NCI-H1092 treated with DMSO at 0.1 percent for 48 hours (cell line): ENCODE measurements around the gene ATP5F1D.
"Not testable (repeated sequence)": the region's sequence is repeated elsewhere in the genome, so short reads cannot be mapped to it uniquely, and the experiment has no call there.

Experiments
- DNase-seq: peaks from one replicate; lab custom pipeline; 2025; lab: John Stamatoyannopoulos, UW

The ATP5F1D gene

DNA sequence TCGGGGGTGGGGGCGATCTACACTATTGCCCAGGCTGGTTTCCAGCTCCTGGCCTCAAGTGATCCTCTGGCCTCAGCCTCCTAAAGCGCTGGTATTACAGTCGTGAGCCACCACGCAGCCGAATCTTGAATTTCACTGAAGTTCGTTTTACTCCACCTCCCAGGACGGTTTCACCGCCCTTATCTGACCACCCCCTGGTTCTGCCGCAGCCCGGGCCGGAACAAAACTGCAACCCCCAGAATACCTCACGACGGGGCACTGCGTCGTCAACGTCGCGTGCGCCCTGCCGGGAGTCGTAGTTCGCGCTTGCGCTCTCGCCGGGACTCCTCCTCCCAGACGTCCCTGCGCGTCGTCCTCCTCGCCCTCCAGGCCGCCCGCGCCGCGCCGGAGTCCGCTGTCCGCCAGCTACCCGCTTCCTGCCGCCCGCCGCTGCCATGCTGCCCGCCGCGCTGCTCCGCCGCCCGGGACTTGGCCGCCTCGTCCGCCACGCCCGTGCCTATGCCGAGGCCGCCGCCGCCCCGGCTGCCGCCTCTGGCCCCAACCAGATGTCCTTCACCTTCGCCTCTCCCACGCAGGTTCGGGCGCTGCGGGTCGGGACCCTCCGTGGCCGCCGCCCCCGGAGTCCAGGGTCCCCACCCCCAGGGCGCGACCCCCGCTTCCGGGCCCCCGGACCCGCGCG, at the start of gene ATP5F1D:
ATP5F1D (plus strand) TSS at position 335 of the 679 bp plus-strand sequence; CDS start at position 435, 100 bp downstream.
- DNase-seq, result peak; percentile 89

DNA sequence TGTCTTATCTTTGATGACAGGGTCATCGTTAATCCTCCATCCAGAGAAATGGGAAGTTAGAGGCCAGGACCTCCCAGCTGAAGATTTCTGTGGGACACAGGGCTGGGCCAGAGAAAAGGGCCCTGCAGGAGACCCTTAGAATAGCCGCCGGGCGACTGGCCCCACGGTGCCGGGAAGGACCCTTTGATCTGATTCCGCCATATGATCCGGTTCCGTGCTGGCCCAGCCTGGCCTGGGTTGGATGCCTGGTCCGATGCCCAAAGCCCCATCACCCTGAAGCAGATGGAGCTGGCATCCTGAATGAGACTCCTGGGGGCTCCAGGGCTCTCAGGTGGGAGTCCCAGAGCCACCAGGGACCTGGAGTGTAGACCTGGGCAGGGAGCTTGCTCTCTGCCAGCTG, 42.0 kb upstream of the ATP5F1D start:
- DNase-seq, result no peak

DNA sequence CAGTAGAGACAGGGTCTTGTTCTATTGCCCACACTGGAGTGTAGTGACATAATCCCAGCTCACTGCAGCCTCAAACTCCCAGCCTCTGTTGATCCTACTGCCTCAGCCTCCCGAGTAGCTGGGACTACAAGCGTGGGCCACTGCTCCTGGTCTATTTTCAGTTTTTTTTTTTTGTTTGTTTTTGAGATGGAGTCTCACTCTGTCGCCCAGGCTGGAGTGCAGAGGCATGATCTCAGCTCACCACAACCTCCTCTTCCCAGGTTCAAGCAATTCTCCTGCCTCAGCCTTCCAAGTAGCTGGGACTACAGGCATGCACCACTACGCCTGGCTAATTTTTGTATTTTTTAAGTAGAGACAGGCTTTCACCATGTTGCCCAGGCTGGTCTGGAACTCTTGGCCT, 40.9 kb upstream of the ATP5F1D start:
- DNase-seq, result not testable (repeated sequence)

DNA sequence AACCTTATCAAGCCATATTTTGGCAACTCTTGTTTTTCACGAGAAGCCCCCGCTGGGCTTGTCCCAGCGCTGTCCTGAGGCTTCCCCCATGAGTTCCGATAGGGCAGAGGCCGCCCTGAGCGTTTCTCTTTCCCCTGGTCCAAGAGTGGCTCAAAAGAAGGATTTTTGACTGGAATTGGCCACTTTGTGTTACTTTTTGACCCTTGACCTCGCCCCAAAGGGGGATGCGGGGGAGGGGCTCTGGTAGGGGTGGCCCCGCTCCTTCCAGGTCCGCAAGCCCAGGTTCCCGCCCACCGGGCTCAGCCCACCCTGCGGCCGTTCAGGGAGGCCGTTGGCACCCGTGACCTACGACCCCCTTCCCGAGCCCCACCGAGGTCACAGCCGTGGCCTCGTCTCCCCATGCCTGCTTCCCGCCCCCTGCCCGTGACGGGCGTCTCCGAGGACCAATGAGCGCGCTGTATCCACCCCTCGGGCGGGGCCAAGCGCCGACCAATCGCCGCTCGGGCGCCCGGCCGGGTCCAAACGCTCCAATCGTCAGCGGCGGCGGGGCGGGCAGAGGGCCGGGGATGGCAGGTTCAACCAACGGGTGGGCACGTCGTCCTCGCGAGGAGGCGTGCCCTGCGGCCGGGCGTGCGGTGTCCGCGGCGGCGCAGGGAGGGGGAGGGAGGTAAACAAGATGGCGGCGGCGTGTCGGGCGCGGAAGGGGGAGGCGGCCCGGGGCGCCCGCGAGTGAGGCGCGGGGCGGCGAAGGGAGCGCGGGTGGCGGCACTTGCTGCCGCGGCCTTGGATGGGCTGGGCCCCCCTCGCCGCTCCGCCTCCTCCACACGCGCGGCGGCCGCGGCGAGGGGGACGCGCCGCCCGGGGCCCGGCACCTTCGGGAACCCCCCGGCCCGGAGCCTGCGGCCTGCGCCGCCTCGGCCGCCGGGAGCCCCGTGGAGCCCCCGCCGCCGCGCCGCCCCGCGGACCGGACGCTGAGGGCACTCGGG, 36.1 kb upstream of the ATP5F1D start, which contains the start of gene STK11:
STK11 (plus strand) TSS at position 665 of the 986 bp plus-strand sequence. CDS start 1,136 bp downstream, outside the sequence.
- peak; percentile 97 for DNase-seq

DNA sequence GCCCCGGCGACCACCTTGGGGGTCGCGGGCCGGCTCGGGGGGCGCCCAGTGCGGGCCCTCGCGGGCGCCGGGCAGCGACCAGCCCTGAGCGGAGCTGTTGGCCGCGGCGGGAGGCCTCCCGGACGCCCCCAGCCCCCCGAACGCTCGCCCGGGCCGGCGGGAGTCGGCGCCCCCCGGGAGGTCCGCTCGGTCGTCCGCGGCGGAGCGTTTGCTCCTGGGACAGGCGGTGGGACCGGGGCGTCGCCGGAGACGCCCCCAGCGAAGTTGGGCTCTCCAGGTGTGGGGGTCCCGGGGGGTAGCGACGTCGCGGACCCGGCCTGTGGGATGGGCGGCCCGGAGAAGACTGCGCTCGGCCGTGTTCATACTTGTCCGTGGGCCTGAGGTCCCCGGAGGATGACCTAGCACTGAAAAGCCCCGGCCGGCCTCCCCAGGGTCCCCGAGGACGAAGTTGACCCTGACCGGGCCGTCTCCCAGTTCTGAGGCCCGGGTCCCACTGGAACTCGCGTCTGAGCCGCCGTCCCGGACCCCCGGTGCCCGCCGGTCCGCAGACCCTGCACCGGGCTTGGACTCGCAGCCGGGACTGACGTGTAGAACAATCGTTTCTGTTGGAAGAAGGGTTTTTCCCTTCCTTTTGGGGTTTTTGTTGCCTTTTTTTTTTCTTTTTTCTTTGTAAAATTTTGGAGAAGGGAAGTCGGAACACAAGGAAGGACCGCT, 35.2 kb upstream of the ATP5F1D start:
- DNase-seq, result no peak

DNA sequence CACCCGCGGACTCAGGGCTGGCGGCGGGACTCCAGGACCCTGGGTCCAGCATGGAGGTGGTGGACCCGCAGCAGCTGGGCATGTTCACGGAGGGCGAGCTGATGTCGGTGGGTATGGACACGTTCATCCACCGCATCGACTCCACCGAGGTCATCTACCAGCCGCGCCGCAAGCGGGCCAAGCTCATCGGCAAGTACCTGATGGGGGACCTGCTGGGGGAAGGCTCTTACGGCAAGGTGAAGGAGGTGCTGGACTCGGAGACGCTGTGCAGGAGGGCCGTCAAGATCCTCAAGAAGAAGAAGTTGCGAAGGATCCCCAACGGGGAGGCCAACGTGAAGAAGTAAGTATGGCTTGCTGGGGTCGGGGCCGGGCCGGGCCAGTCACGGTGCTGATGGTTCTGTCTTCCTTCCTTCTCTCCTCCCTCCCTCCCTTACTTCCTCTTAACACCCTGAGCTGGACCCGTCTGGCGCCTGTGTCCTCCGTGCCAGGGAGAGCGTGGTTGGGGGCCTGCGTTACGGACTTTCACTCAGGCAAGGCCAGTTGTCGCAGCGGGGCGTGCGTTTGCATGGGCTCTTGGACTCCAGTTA, 34.6 kb upstream of the ATP5F1D start:
- no peak for DNase-seq

GRCh38 chr19:1208830-1209229, 32.7 kb upstream of the ATP5F1D start:
- not testable (repeated sequence) for DNase-seq

GRCh38 chr19:1210227-1210538, 31.4 kb upstream of the ATP5F1D start:
- DNase-seq, result no peak

DNA sequence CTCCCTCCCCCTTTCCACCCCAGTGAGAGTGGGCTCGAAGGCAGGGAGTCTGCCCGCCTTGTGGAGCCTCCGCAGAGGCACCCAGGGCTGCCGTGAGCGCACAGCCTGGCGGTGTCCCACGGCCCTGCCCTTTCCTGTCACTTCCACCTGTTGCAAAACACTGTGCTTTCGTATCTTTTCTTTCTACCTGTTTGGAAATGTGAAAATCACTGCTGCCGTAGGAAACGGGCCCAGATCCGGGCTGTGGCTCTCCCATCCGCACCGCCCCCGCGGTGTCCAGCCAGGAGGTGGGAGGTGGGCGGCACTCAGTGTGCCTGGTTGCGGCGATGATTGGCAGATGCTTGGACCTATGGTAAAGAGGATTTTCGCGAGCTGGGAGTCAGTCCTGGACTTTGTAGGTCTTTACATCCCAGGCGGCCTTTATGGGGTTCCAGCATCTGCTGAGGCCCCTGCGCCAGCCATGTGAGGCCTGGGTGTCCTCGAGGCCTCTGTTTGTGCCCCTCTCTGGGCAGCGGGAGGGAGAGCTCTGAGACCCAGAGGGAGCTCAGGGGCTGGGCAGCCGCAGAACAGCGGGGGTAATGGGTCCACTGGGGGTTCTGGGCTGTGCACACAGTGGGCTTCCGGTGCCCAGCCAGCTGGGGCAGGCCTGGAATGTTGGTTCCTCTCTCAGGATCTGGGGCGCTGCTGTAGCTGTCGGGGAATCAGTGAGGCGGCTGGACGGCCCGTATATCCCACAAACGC, 29.9 kb upstream of the ATP5F1D start:
- no peak for DNase-seq

- no peak for DNase-seq
These were observed 27.9 kb upstream of the ATP5F1D start for GRCh38 chr19:1213391-1214286.

- DNase-seq, result no peak
These were observed 27.2 kb upstream of the ATP5F1D start for GRCh38 chr19:1214299-1214861.

GRCh38 chr19:1214862-1215731, 26.5 kb upstream of the ATP5F1D start:
- DNase-seq, result no peak

- DNase-seq, result no peak
These were observed 24.8 kb upstream of the ATP5F1D start for GRCh38 chr19:1216756-1217155.

- no peak for DNase-seq
These were observed 24.2 kb upstream of the ATP5F1D start for GRCh38 chr19:1217366-1217765.

GRCh38 chr19:1218751-1219567, 22.6 kb upstream of the ATP5F1D start:
- no peak for DNase-seq

DNA sequence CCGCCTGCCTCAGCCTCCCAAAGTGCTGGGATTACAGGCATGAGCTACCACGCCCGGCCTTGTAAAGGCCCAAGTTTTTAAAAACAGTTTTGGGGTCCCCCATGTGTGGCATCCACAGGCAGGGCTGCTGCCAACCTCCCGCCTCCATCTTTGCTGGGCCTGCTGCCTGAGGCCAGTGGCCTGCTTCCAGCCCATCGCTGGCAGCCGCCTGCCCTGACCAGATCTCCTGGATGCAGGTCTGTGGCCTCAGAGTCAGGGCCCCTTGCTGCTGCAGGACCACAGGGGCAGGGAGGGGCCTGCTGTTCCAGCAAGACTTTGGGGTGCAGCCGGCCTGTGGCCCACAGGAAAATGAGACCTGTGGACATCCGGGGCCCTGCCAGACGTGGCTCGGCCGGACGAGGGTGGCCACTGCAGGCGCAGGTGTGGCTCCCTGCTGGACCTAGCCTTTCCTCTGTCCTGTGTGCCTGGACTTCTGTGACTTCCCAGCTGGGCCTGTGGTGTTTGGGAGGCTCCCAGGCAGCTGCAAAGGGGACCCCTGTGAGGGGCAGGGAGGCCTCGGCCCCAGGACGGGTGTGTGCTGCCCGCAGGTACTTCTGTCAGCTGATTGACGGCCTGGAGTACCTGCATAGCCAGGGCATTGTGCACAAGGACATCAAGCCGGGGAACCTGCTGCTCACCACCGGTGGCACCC, 21.6 kb upstream of the ATP5F1D start:
- DNase-seq, result no peak

DNA sequence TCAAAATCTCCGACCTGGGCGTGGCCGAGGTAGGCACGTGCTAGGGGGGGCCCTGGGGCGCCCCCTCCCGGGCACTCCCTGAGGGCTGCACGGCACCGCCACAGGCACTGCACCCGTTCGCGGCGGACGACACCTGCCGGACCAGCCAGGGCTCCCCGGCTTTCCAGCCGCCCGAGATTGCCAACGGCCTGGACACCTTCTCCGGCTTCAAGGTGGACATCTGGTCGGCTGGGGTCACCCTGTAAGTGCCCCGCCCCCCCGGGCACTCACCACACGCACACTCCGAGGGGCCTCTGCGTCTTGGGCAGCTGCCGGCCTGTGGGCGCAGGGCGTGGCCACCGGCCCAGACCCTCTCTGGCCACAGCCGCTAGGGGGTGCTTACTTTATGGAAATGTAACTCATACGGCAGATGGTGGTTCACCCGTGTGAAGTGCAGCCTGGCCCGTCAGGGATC, 21.0 kb upstream of the ATP5F1D start:
- DNase-seq, result no peak
